K562 (cell line): Measurements from ENCODE around the gene NUB1. TPM values are rescaled to one million over a fixed set of nuclear protein-coding genes. Genes with fewer than 3 reads are reported as not detected.

ENCODE experiments used
- CTBP1 ChIP-seq: fragments of 450-650 bp; IDR thresholded peaks from 2 replicates; pipeline ENCODE4 v1.6.1; 2016; ENCODE audit warnings: borderline replicate concordance
- HNRNPH1 ChIP-seq: fragments of 200-400 bp; formaldehyde crosslinking; optimal IDR thresholded peaks from 2 replicates; pipeline ENCODE3; 2017; ENCODE audit warnings: low read depth, mild to moderate bottlenecking, low read length, moderate library complexity
- MAZ ChIP-seq, 2 experiments: fragments of 450-650 bp in 1 of 2; sonication (generic) in 1 of 2; formaldehyde crosslinking; IDR thresholded peaks in 1 of 2; conservative IDR thresholded peaks in 1 of 2; 2 replicates each; pipeline versions ENCODE4 v1.4.0 to v1.5.0; 2020; ENCODE audit warnings: mild to moderate bottlenecking in 1 of 2, missing genetic modification reagents in 1 of 2
- MYBL2 ChIP-seq, 2 experiments: fragments of 450-650 bp in 1 of 2; sonication (generic) in 1 of 2; formaldehyde crosslinking in 1 of 2; IDR thresholded peaks; 2 replicates each; pipeline versions ENCODE4 v1.6.1 to v1.8.1; 2017 to 2022; ENCODE audit warnings: borderline replicate concordance in 1 of 2, inconsistent platforms in 1 of 2, low read depth in 1 of 2, mild to moderate bottlenecking in 1 of 2, missing genetic modification reagents in 1 of 2, moderate library complexity in 1 of 2
- PTTG1 ChIP-seq: fragments of 450-650 bp; IDR thresholded peaks from 2 replicates; pipeline ENCODE4 v1.6.1; 2016; ENCODE audit warnings: low read depth, mild to moderate bottlenecking, missing genetic modification characterization, missing compliant biosample characterization
- RCOR1 ChIP-seq, 2 experiments: IDR thresholded peaks; 2 replicates each; pipeline ENCODE4 v1.6.1; 2012; ENCODE audit warnings: low read depth in 2 of 2, low read length in 2 of 2, borderline replicate concordance in 1 of 2, improper control_type of control experiment in 1 of 2
- RFX7 ChIP-seq: fragments of 250-450 bp; sonication (Bioruptor Pico); IDR thresholded peaks from 2 replicates; pipeline ENCODE4 v1.5.1; 2021; ENCODE audit warnings: mild to moderate bottlenecking
- TAF7 ChIP-seq: fragments of 450-650 bp; IDR thresholded peaks from 2 replicates; pipeline ENCODE4 v1.6.1; 2016; ENCODE audit warnings: missing genetic modification characterization, missing compliant biosample characterization
- TCF7 ChIP-seq: sonication (generic); IDR thresholded peaks from 2 replicates; pipeline ENCODE4 v1.6.1; 2016; ENCODE audit warnings: antibody characterized with exemption, borderline replicate concordance
- ZEB2 ChIP-seq: fragments of 450-650 bp; IDR thresholded peaks from 2 replicates; pipeline ENCODE4 v1.6.1; 2016
- polyA plus RNA-seq, 8 experiments: library from polyadenylated mRNA; depleted of rRNA in 4 of 8; stranded (reverse) in 5 of 8; unstranded in 3 of 8; fragments of >200 nt; fragmentation: Nextera tagmentation in 2 of 8; fragmentation: Illumina TruSeq in 1 of 8; extraction: Ambion mirVana in 2 of 8; extraction: Trizol in 1 of 8; gene quantifications; 2 replicates each; pipeline versions ENCODE4 v1.2.1 to v1.2.3, GENCODE V29; 2011 to 2014; ENCODE audit warnings: inconsistent platforms in 1 of 8, missing spikeins in 1 of 8
- total RNA-seq, 7 experiments: library from RNA; depleted of rRNA in 6 of 7; stranded (reverse); fragments of >200 nt in 6 of 7; fragmentation: Illumina TruSeq in 2 of 7; extraction: Trizol in 2 of 7; gene quantifications; 2 replicates each; pipeline versions ENCODE4 v1.2.1 to v1.2.3, GENCODE V29; 2011 to 2021; ENCODE audit warnings: low replicate concordance in 1 of 7
- TF ChIP-seq, protein P1 (sequence below): sonication (generic); formaldehyde crosslinking; IDR thresholded peaks from 2 replicates; pipeline ENCODE4 v1.8.0; 2022; ENCODE audit warnings: mild to moderate bottlenecking, low read depth, missing genetic modification reagents
- TF ChIP-seq, protein P2 (sequence below), 3 experiments: IDR thresholded peaks in 2 of 3; conservative IDR thresholded peaks in 1 of 3; 2 replicates each; pipeline ENCODE4 v1.5.1; 2011 to 2012; ENCODE audit warnings: low read length in 3 of 3, mild to moderate bottlenecking in 3 of 3, control low read depth in 2 of 3, improper control_type of control experiment in 1 of 3, inconsistent platforms in 1 of 3, low read depth in 1 of 3, mixed read lengths in 1 of 3, moderate library complexity in 1 of 3; ENCODE audit not compliant: insufficient read depth in 2 of 3
- TF ChIP-seq, protein P3 (sequence below): fragments of 250-450 bp; sonication (Bioruptor Pico); IDR thresholded peaks from 2 replicates; pipeline ENCODE4 v1.5.0; 2021
- TF ChIP-seq, protein P4 (sequence below): sonication (generic); formaldehyde crosslinking; IDR thresholded peaks from 2 replicates; pipeline ENCODE4 v1.8.1; 2023; ENCODE audit warnings: mild to moderate bottlenecking, missing genetic modification reagents

Gene NUB1
- total and polyA plus RNA-seq, 9 of the 15 experiments (the other 6 are each of a cell fraction or from before 2014, with no cell fraction given): 43.2 to 159 (median 85.2) TPM

DNA sequence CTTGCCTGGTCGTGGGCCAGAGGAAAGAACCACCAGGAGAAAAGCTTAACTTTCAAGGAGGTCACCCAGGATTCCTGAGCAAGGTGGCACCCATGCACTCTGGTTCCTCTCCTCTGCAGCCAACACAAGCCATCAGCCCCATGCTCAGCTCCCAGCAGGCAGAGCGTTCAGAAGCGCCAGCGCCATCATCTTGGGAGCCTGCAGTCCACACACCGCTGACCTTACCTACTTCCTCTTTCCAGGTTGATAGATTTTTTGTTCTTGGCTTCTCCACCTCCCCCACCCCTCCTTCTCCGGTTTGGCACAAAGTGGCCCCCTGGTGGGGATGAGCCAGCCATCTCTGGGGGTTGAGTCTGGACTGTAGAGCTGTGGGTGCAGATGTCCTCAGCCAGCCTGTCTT lies 69.9 kb downstream of the NUB1 start (continued):
- TF ChIP-seq, protein P1, sequence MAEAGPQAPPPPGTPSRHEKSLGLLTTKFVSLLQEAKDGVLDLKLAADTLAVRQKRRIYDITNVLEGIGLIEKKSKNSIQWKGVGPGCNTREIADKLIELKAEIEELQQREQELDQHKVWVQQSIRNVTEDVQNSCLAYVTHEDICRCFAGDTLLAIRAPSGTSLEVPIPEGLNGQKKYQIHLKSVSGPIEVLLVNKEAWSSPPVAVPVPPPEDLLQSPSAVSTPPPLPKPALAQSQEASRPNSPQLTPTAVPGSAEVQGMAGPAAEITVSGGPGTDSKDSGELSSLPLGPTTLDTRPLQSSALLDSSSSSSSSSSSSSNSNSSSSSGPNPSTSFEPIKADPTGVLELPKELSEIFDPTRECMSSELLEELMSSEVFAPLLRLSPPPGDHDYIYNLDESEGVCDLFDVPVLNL: no peak
- TF ChIP-seq TAF7 (tag) (no peak), TCF7 (no peak), MAZ (CRISPR knock-in tag; conservative IDR thresholded peaks at IDR 0.05 in 1 of 2, IDR thresholded peaks at IDR 0.05 in 1 of 2) (peak in 1 of 2 experiments; percentile 37; a peak in 1 of 4 replicates), PTTG1 (no peak), CTBP1 (peak; percentile 80; the same call in 1 of the 2 replicates), RCOR1 (IDR thresholded peaks at IDR 0.05; ENCODE audit: borderline replicate concordance in 1 of 2, low read depth in 2 of 2, low read length in 2 of 2) (0 out of 4 replicates have a peak, but pooled peaks of 1 of the 2 experiments have one; percentile 43), RFX7 (CRISPR knock-in tag) (no peak), ZEB2 (peak; percentile 50), HNRNPH1 (no peak), MYBL2 (IDR thresholded peaks at IDR 0.05; ENCODE audit: low read depth) (no peak), MYBL2 (CRISPR knock-in tag; IDR thresholded peaks at IDR 0.05; ENCODE audit: borderline replicate concordance) (no peak)
- TF ChIP-seq, protein P2, sequence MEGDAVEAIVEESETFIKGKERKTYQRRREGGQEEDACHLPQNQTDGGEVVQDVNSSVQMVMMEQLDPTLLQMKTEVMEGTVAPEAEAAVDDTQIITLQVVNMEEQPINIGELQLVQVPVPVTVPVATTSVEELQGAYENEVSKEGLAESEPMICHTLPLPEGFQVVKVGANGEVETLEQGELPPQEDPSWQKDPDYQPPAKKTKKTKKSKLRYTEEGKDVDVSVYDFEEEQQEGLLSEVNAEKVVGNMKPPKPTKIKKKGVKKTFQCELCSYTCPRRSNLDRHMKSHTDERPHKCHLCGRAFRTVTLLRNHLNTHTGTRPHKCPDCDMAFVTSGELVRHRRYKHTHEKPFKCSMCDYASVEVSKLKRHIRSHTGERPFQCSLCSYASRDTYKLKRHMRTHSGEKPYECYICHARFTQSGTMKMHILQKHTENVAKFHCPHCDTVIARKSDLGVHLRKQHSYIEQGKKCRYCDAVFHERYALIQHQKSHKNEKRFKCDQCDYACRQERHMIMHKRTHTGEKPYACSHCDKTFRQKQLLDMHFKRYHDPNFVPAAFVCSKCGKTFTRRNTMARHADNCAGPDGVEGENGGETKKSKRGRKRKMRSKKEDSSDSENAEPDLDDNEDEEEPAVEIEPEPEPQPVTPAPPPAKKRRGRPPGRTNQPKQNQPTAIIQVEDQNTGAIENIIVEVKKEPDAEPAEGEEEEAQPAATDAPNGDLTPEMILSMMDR (IDR thresholded peaks at IDR 0.05 in 2 of 3, conservative IDR thresholded peaks at IDR 0.05 in 1 of 3; ENCODE audit: insufficient read depth in 2 of 3, low read depth in 1 of 3, low read length in 3 of 3): peak; percentile 39 to 66 (median 59); a peak in 5 of 6 replicates
- TF ChIP-seq, protein P3, sequence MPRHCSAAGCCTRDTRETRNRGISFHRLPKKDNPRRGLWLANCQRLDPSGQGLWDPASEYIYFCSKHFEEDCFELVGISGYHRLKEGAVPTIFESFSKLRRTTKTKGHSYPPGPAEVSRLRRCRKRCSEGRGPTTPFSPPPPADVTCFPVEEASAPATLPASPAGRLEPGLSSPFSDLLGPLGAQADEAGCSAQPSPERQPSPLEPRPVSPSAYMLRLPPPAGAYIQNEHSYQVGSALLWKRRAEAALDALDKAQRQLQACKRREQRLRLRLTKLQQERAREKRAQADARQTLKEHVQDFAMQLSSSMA (CRISPR knock-in tag): no peak
- TF ChIP-seq, protein P4, sequence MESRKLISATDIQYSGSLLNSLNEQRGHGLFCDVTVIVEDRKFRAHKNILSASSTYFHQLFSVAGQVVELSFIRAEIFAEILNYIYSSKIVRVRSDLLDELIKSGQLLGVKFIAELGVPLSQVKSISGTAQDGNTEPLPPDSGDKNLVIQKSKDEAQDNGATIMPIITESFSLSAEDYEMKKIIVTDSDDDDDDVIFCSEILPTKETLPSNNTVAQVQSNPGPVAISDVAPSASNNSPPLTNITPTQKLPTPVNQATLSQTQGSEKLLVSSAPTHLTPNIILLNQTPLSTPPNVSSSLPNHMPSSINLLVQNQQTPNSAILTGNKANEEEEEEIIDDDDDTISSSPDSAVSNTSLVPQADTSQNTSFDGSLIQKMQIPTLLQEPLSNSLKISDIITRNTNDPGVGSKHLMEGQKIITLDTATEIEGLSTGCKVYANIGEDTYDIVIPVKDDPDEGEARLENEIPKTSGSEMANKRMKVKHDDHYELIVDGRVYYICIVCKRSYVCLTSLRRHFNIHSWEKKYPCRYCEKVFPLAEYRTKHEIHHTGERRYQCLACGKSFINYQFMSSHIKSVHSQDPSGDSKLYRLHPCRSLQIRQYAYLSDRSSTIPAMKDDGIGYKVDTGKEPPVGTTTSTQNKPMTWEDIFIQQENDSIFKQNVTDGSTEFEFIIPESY (CRISPR knock-in tag): peak; percentile 96
